H1 (cell line): ENCODE results near the gene TMEM86B.

ENCODE experiments used
- CHD1 ChIP-seq: IDR thresholded peaks from 2 replicates; pipeline ENCODE4 v1.6.1; 2012; ENCODE audit warnings: low read depth, low read length, improper control_type of control experiment
- EZH2 ChIP-seq: fragments of 200-600 bp; sonication (generic); IDR thresholded peaks from 2 replicates; pipeline ENCODE4 v1.7.1; 2012; ENCODE audit warnings: low read depth, mild to moderate bottlenecking, moderate library complexity, low read length, inconsistent platforms; ENCODE audit not compliant: severe bottlenecking
- GABPA ChIP-seq: IDR thresholded peaks from 2 replicates; pipeline ENCODE4 v1.6.1; 2011; ENCODE audit warnings: mild to moderate bottlenecking, low read length, moderate library complexity, borderline replicate concordance; ENCODE audit not compliant: insufficient read depth
- JUN ChIP-seq: IDR thresholded peaks from 2 replicates; pipeline ENCODE4 v1.6.1; 2011; ENCODE audit warnings: low read depth, mild to moderate bottlenecking, improper control_type of control experiment, low read length
- MAFK ChIP-seq: IDR thresholded peaks from 2 replicates; pipeline ENCODE4 v1.6.1; 2012; ENCODE audit warnings: low read depth, mild to moderate bottlenecking, improper control_type of control experiment, low read length
- NRF1 ChIP-seq: IDR thresholded peaks from 2 replicates; pipeline ENCODE4 v1.6.1; 2011; ENCODE audit warnings: mild to moderate bottlenecking, low read depth, low read length, improper control_type of control experiment
- POLR2A ChIP-seq, 2 experiments: IDR thresholded peaks; 1 replicate in 1 of 2; 2 replicates in 1 of 2; pipeline ENCODE4 v1.6.1; 2011; ENCODE audit warnings: low read depth in 2 of 2, low read length in 2 of 2, mild to moderate bottlenecking in 2 of 2; ENCODE audit errors: control extremely low read depth in 1 of 2
- TF ChIP-seq, protein P1 (sequence below), 3 experiments: IDR thresholded peaks; 1 replicate in 2 of 3; 2 replicates in 1 of 3; pipeline versions ENCODE4 v1.5.1 to v1.6.1; 2011; ENCODE audit warnings: low read length in 3 of 3, mild to moderate bottlenecking in 3 of 3, inconsistent platforms in 2 of 3, low read depth in 1 of 3, moderate library complexity in 1 of 3; ENCODE audit not compliant: insufficient read depth in 1 of 3; ENCODE audit errors: control extremely low read depth in 1 of 3
- TF ChIP-seq, protein P2 (sequence below): IDR thresholded peaks from 2 replicates; pipeline ENCODE4 v1.6.1; 2012; ENCODE audit warnings: inconsistent platforms

GRCh38 chr19:55231391-55232285 lies 3.1 kb upstream of the TMEM86B start:
- TF ChIP-seq JUN (no peak), NRF1 (no peak), POLR2A (IDR thresholded peaks at IDR 0.05; ENCODE audit: control extremely low read depth in 1 of 2, low read depth in 2 of 2, low read length in 2 of 2) (no peak), EZH2 (no peak), GABPA (no peak), CHD1 (no peak), MAFK (no peak)
- TF ChIP-seq, protein P1, sequence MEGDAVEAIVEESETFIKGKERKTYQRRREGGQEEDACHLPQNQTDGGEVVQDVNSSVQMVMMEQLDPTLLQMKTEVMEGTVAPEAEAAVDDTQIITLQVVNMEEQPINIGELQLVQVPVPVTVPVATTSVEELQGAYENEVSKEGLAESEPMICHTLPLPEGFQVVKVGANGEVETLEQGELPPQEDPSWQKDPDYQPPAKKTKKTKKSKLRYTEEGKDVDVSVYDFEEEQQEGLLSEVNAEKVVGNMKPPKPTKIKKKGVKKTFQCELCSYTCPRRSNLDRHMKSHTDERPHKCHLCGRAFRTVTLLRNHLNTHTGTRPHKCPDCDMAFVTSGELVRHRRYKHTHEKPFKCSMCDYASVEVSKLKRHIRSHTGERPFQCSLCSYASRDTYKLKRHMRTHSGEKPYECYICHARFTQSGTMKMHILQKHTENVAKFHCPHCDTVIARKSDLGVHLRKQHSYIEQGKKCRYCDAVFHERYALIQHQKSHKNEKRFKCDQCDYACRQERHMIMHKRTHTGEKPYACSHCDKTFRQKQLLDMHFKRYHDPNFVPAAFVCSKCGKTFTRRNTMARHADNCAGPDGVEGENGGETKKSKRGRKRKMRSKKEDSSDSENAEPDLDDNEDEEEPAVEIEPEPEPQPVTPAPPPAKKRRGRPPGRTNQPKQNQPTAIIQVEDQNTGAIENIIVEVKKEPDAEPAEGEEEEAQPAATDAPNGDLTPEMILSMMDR (IDR thresholded peaks at IDR 0.05; ENCODE audit: control extremely low read depth in 1 of 3, insufficient read depth in 1 of 3, low read depth in 1 of 3, low read length in 3 of 3): no peak
- TF ChIP-seq, protein P2, sequence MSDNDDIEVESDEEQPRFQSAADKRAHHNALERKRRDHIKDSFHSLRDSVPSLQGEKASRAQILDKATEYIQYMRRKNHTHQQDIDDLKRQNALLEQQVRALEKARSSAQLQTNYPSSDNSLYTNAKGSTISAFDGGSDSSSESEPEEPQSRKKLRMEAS: no peak
